K562 (cell line): Measurements from ENCODE around the gene ZMYND12. TPM values are rescaled to one million over a fixed set of nuclear protein-coding genes. Genes with fewer than 3 reads are reported as not detected.

Experiments used
- ETV1 ChIP-seq: fragments of 450-650 bp; conservative IDR thresholded peaks from 2 replicates; pipeline ENCODE4 v1.6.1; 2016; ENCODE audit warnings: missing genetic modification characterization, control low read depth, low read depth, missing compliant biosample characterization
- IFI16 ChIP-seq: fragments of 250-450 bp; sonication (Bioruptor Pico); IDR thresholded peaks from 2 replicates; pipeline ENCODE4 v2.1.2; 2022; ENCODE audit warnings: mild to moderate bottlenecking, inconsistent platforms
- KAT8 ChIP-seq: fragments of 450-650 bp; IDR thresholded peaks from 2 replicates; pipeline ENCODE4 v1.6.1; 2016; ENCODE audit warnings: low read depth, mild to moderate bottlenecking
- MAFF ChIP-seq: IDR thresholded peaks from 2 replicates; pipeline ENCODE4 v1.6.1; 2012; ENCODE audit warnings: low read length, improper control_type of control experiment
- MYBL2 ChIP-seq, 2 experiments: fragments of 450-650 bp in 1 of 2; sonication (generic) in 1 of 2; formaldehyde crosslinking in 1 of 2; IDR thresholded peaks; 2 replicates each; pipeline versions ENCODE4 v1.6.1 to v1.8.1; 2017 to 2022; ENCODE audit warnings: borderline replicate concordance in 1 of 2, inconsistent platforms in 1 of 2, low read depth in 1 of 2, mild to moderate bottlenecking in 1 of 2, missing genetic modification reagents in 1 of 2, moderate library complexity in 1 of 2
- TAL1 ChIP-seq: fragments of 450-650 bp; IDR thresholded peaks from 2 replicates; pipeline ENCODE4 v1.6.1; 2016; ENCODE audit warnings: mild to moderate bottlenecking
- ZFPM2 ChIP-seq: fragments of 250-450 bp; sonication (Bioruptor Pico); IDR thresholded peaks from 2 replicates; pipeline ENCODE4 v1.5.1; 2022; ENCODE audit warnings: mild to moderate bottlenecking
- ZNF507 ChIP-seq: conservative IDR thresholded peaks from 2 replicates; pipeline ENCODE4 v1.6.1; 2017; ENCODE audit warnings: missing genetic modification characterization, missing compliant biosample characterization
- polyA plus RNA-seq, 8 experiments: library from polyadenylated mRNA; depleted of rRNA in 4 of 8; stranded (reverse) in 5 of 8; unstranded in 3 of 8; fragments of >200 nt; fragmentation: Nextera tagmentation in 2 of 8; fragmentation: Illumina TruSeq in 1 of 8; extraction: Ambion mirVana in 2 of 8; extraction: Trizol in 1 of 8; gene quantifications; 2 replicates each; pipeline versions ENCODE4 v1.2.1 to v1.2.3, GENCODE V29; 2011 to 2014; ENCODE audit warnings: inconsistent platforms in 1 of 8, missing spikeins in 1 of 8
- total RNA-seq, 7 experiments: library from RNA; depleted of rRNA in 6 of 7; stranded (reverse); fragments of >200 nt in 6 of 7; fragmentation: Illumina TruSeq in 2 of 7; extraction: Trizol in 2 of 7; gene quantifications; 2 replicates each; pipeline versions ENCODE4 v1.2.1 to v1.2.3, GENCODE V29; 2011 to 2021; ENCODE audit warnings: low replicate concordance in 1 of 7
- TF ChIP-seq, protein P1 (sequence below), 2 experiments: fragments of 450-650 bp in 1 of 2; sonication (generic) in 1 of 2; formaldehyde crosslinking in 1 of 2; IDR thresholded peaks in 1 of 2; conservative IDR thresholded peaks in 1 of 2; 2 replicates each; pipeline versions ENCODE4 v1.6.1 to v1.8.1; 2016 to 2023; ENCODE audit warnings: mild to moderate bottlenecking in 2 of 2, moderate library complexity in 2 of 2, inconsistent platforms in 1 of 2, missing genetic modification reagents in 1 of 2
- TF ChIP-seq, protein P2 (sequence below): fragments of 250-450 bp; sonication (Bioruptor Pico); IDR thresholded peaks from 2 replicates; pipeline ENCODE4 v1.5.0; 2020; ENCODE audit warnings: mild to moderate bottlenecking
- TF ChIP-seq, protein P3 (sequence below), 2 experiments: fragments of 450-650 bp; IDR thresholded peaks; 2 replicates each; pipeline ENCODE4 v1.6.1; 2016
- TF ChIP-seq, protein P4 (sequence below), 2 experiments: fragments of 450-650 bp; IDR thresholded peaks; 2 replicates each; pipeline ENCODE4 v1.6.1; 2016; ENCODE audit warnings: mild to moderate bottlenecking in 2 of 2, borderline replicate concordance in 1 of 2, low read depth in 1 of 2, moderate library complexity in 1 of 2
- TF ChIP-seq, protein P5 (sequence below), 2 experiments: fragments of 200-800 bp in 1 of 2; sonication (Bioruptor generic) in 1 of 2; sonication (generic) in 1 of 2; formaldehyde crosslinking in 1 of 2; IDR thresholded peaks in 1 of 2; conservative IDR thresholded peaks in 1 of 2; 2 replicates each; pipeline versions ENCODE4 v1.5.0 to v1.6.1; 2016 to 2020; ENCODE audit warnings: missing compliant biosample characterization in 1 of 2, missing genetic modification characterization in 1 of 2, missing genetic modification reagents in 1 of 2

ZMYND12 gene
- total and polyA plus RNA-seq, 9 of the 15 experiments (the other 6 are each of a cell fraction or from before 2014, with no cell fraction given): not detected

DNA sequence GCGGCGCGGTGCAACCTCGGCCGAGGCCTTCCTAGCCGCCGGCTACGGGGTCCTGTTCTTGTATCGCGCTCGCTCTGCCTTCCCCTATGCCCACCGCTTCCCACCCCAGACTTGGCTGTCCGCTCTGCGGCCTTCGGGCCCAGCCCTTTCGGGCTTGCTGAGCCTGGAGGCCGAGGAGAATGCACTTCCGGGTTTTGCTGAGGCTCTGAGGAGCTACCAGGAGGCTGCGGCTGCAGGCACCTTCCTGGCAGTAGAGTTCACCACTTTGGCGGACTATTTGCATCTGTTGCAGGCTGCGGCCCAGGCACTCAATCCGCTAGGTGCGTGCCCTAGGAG, 900 bp upstream of the ZMYND12 start (continued):
- TF ChIP-seq MYBL2 (IDR thresholded peaks at IDR 0.05; ENCODE audit: low read depth) (no peak), MYBL2 (CRISPR knock-in tag; IDR thresholded peaks at IDR 0.05; ENCODE audit: borderline replicate concordance) (no peak), ETV1 (tag) (peak; percentile 51; the same call in 1 of the 2 replicates), KAT8 (peak; percentile 16), TAL1 (no peak), MAFF (no peak), ZNF507 (tag) (no peak), IFI16 (CRISPR knock-in tag) (no peak), ZFPM2 (CRISPR knock-in tag) (no peak)
- TF ChIP-seq, protein P1, sequence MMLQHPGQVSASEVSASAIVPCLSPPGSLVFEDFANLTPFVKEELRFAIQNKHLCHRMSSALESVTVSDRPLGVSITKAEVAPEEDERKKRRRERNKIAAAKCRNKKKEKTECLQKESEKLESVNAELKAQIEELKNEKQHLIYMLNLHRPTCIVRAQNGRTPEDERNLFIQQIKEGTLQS (IDR thresholded peaks at IDR 0.05): no peak
- TF ChIP-seq, protein P1 (CRISPR knock-in tag; conservative IDR thresholded peaks at IDR 0.05): no peak
- TF ChIP-seq, protein P2, sequence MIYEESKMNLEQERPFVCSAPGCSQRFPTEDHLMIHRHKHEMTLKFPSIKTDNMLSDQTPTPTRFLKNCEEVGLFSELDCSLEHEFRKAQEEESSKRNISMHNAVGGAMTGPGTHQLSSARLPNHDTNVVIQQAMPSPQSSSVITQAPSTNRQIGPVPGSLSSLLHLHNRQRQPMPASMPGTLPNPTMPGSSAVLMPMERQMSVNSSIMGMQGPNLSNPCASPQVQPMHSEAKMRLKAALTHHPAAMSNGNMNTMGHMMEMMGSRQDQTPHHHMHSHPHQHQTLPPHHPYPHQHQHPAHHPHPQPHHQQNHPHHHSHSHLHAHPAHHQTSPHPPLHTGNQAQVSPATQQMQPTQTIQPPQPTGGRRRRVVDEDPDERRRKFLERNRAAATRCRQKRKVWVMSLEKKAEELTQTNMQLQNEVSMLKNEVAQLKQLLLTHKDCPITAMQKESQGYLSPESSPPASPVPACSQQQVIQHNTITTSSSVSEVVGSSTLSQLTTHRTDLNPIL (CRISPR knock-in tag): no peak
- TF ChIP-seq, protein P3, sequence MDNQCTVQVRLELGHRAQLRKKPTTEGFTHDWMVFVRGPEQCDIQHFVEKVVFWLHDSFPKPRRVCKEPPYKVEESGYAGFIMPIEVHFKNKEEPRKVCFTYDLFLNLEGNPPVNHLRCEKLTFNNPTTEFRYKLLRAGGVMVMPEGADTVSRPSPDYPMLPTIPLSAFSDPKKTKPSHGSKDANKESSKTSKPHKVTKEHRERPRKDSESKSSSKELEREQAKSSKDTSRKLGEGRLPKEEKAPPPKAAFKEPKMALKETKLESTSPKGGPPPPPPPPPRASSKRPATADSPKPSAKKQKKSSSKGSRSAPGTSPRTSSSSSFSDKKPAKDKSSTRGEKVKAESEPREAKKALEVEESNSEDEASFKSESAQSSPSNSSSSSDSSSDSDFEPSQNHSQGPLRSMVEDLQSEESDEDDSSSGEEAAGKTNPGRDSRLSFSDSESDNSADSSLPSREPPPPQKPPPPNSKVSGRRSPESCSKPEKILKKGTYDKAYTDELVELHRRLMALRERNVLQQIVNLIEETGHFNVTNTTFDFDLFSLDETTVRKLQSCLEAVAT (IDR thresholded peaks at IDR 0.05): no peak
- TF ChIP-seq, protein P4, sequence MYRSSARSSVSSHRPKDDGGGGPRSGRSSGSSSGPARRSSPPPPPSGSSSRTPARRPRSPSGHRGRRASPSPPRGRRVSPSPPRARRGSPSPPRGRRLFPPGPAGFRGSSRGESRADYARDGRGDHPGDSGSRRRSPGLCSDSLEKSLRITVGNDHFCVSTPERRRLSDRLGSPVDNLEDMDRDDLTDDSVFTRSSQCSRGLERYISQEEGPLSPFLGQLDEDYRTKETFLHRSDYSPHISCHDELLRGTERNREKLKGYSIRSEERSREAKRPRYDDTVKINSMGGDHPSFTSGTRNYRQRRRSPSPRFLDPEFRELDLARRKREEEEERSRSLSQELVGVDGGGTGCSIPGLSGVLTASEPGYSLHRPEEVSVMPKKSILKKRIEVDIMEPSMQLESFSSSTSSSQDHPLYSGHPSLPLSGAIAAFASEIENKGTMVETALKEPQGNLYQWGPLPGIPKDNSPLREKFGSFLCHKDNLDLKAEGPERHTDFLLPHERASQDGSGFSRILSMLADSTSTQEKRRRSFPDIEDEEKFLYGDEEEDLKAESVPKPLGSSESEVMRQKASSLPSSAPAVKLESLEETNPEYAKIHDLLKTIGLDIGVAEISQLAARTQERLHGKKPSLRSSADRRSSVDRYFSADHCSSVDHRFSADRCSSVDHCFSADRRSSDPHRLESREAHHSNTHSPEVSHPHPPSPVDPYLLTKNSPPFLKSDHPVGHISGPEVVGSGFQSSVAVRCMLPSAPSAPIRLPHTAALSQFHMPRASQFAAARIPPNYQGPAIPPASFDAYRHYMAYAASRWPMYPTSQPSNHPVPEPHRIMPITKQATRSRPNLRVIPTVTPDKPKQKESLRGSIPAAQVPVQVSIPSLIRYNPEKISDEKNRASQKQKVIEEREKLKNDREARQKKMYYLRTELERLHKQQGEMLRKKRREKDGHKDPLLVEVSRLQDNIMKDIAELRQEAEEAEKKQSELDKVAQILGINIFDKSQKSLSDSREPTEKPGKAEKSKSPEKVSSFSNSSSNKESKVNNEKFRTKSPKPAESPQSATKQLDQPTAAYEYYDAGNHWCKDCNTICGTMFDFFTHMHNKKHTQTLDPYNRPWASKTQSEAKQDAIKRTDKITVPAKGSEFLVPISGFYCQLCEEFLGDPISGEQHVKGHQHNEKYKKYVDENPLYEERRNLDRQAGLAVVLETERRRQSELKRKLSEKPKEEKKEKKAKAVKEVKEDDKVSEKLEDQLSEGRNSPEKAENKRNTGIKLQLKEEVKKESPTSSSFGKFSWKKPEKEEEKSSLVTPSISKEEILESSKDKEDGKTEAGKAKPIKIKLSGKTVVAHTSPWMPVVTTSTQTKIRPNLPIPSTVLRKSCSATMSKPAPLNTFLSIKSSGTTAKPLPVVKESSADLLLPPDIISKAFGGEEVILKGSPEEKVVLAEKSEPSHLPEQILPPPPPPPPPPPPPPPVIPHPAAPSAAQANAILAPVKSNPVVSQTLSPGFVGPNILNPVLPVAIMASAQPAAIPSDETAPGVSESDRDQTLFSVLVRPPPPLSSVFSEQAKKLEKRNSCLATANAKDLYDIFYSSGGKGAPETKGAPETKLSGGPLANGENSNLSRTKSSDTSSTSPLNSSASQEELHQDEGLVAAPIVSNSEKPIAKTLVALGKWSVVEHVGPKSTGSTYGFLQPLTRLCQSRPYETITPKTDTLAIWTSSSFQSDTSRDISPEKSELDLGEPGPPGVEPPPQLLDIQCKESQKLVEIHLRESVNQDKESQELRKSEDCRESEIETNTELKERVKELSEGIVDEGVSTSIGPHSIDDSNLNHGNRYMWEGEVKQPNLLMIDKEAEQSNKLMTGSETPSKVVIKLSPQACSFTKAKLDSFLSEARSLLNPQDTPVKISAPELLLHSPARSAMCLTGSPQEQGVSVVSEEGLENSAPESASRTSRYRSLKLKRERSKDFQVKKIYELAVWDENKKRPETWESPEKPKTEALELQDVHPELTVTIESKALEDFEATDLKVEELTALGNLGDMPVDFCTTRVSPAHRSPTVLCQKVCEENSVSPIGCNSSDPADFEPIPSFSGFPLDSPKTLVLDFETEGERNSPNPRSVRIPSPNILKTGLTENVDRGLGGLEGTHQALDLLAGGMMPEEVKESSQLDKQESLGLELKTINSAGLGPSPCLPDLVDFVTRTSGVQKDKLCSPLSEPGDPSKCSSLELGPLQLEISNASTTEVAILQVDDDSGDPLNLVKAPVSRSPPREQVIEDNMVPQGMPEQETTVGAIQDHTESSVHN (IDR thresholded peaks at IDR 0.05; ENCODE audit: borderline replicate concordance in 1 of 2, low read depth in 1 of 2): no peak
- TF ChIP-seq, protein P5, sequence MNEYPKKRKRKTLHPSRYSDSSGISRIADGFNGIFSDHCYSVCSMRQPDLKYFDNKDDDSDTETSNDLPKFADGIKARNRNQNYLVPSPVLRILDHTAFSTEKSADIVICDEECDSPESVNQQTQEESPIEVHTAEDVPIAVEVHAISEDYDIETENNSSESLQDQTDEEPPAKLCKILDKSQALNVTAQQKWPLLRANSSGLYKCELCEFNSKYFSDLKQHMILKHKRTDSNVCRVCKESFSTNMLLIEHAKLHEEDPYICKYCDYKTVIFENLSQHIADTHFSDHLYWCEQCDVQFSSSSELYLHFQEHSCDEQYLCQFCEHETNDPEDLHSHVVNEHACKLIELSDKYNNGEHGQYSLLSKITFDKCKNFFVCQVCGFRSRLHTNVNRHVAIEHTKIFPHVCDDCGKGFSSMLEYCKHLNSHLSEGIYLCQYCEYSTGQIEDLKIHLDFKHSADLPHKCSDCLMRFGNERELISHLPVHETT (CRISPR knock-in tag; conservative IDR thresholded peaks at IDR 0.05 in 1 of 2, IDR thresholded peaks at IDR 0.05 in 1 of 2): no peak
